ENCODE measurements around the gene NSUN7.
A peak's percentile ranks its signal among the peaks of the same experiment; 100 is the strongest.

Gene NSUN7

DNA sequence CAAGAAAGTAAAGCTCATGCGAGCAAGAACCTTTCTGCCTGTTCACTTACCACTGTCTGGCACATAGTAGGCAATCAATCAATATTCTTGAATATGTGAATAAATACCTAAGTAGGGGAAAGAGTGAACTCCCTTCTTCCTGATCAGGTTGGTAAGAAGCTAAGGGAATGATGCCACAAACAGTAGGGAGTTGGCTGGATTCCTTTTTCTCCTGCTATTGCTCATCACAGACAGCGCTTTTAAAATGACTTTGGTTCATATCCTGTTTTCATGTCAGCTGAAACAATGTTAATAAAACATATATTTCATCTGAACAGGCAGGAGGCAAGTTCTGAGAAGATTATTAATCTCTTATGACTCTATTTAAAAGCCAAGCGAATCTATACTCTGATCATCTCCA is 99.2 kb downstream of the NSUN7 start:
- no peak for DNase-seq

DNA sequence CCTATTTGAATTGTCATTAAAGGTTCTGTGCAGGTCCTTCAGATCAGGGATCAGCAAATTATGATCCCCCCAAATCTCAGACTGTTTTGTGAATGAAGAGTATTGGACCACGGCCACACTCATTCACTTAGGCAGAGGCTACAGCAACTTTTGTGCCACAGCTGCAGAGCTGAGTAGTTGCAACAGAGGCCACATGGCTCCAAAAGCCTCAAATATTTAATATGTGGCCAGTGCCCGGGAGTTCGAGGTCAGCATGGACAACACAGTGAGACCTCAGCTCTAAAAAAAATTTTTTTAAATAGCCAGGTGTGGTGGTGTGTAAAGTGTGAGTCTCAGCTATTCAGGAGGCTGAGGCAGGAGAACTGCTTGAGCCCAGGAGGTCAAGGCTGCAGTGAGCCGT is 100.7 kb downstream of the NSUN7 start:
- no peak for DNase-seq

DNA sequence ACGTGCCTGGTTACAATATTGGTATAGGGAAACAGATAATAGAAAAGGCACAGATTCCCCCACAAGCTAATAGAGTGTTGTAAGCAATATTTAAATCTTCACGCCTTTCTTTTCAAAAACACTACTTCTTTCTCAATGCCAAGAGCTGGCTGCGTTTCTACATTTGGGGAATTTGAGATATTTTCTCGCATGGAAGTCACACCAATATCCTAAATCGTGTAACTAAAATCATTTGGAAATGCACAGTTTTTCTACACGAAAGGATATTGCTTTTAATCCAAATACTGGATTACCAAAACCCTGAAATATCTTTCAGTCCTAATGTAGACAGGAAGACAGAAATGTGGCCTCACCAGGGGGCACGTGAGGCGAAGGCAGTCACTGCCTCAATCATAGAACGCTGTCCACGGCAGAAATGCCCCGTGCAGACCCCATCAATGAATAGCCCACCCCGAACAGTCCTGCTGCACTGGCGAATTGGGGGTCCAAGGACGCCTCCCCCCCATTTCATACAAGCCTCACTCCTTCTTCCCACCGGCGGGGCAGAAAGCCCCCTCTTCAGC is 106.6 kb downstream of the NSUN7 start:
- DNase-seq: no peak

DNA sequence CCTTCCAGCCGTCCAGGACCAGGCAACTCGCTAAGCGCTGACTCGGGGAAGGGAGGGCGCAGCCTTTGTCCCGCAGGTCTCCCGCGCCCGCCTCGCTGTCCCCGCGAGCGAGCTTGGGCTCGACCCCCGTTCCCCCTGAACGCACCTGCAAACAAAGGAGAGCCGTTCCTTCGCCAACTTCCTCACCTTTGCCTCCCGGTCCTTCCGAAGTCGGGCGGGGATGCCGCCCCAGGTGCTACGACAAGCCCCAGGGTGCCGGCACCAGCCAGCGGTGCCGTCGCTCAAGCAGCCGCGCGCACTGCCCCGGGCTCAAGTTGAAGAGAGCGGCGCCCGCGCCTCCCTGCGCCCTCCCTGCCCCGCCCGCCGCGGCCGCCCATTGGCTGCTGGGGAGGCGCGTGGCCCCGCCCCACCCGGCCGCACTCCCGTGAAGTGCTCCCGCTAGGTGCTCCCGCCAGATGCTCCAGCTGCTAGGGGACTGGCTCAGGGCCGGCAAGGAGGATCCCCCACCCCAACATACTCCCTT is 107.1 kb downstream of the NSUN7 start:
- DNase-seq: peak; percentile 39 to 52

DNA sequence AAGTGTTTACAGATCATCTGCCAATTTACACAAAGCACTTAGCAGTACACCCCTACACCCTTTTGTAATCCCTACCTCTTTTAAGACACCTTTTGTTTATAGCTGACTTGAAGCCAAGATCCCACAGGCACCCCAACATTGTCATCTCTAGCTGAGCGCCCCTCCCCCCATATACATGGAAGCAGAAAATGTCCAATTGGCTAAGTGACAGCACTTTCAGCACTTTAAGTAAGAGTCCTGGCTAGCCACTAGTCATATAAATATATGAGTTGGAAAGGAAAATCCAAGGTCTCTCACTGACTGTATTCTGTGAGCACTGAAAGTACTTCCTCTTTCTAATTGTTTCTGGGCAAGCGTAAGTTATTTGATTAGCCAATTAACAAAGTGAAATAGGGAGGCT is 108.2 kb downstream of the NSUN7 start:
- DNase-seq: no peak

DNA sequence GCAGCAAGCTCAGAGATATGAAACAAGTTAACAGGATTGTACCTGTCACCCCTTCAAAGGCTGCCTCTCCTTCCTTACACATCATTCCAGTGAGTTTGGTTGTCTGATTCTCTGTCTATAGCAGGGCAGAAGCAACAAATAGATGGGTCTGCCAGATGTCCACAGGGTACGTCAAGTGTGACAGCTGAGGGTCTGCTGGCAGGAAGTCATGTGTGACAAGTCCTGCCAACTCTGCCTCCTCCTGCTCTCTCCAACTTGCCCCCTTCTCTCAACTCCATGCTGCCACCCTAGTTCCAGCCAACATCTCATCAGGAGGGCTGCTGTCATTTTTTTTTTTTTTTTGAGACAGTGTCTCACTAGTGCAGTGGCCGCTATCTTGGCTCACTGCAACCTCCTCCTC is 109.2 kb downstream of the NSUN7 start:
- no peak for DNase-seq
